AG04450 (cell line): ENCODE measurements around the gene SYT15. TPM values are rescaled to one million over a fixed set of nuclear protein-coding genes. Genes with fewer than 3 reads are reported as not detected.
"Not testable (repeated sequence)": the region's sequence is repeated elsewhere in the genome, so short reads cannot be mapped to it uniquely, and the experiment has no call there.

Experiments used
- CTCF ChIA-PET: fragments of 300-600, 350-600 bp; formaldehyde crosslinking; extraction: SDS; loops from one replicate; lab custom pipeline; 2022; ENCODE audit warnings: antibody characterized with exemption, inconsistent platforms; lab: Charles Lee
- POLR2A ChIA-PET: fragments of 350-600 bp; formaldehyde crosslinking; extraction: SDS; loops from one replicate; lab custom pipeline; 2021; ENCODE audit warnings: antibody characterized with exemption, inconsistent platforms; lab: Yijun Ruan, JAX
- DNase-seq: peaks from one replicate; pipeline ENCODE4 v3.0.0-alpha.2; 2011; ENCODE audit warnings: low read depth, low spot score
- H3K27ac ChIP-seq: one replicate; pipeline ENCODE4 v1.5.1; 2012; ENCODE audit warnings: low read depth, low read length, control low read depth
- H3K27me3 ChIP-seq: one replicate; pipeline ENCODE4 v1.6.0; 2012; ENCODE audit warnings: low read length; ENCODE audit not compliant: control insufficient read depth, insufficient read depth
- H3K4me3 ChIP-seq: 2 replicates; pipeline ENCODE4 v1.5.1; 2011; ENCODE audit warnings: mild to moderate bottlenecking, low read depth, low read length, control low read depth
- H3K9me3 ChIP-seq: 2 replicates; pipeline ENCODE4 v1.5.1; 2012; ENCODE audit warnings: low read length; ENCODE audit not compliant: control insufficient read depth, insufficient read depth
- CTCF ChIP-seq: IDR thresholded peaks from 2 replicates; pipeline ENCODE4 v1.5.1; 2011; ENCODE audit warnings: low read depth, low read length, control low read depth, inconsistent platforms
- polyA plus RNA-seq: library from polyadenylated mRNA; depleted of rRNA; stranded (reverse); fragments of >200 nt; gene quantifications from 2 replicates; pipeline ENCODE4 v1.2.3, GENCODE V29; 2011

Gene SYT15
- polyA plus RNA-seq, 1 experiment: 0.15 TPM

GRCh38 chr10:46559231-46559671, 19.7 kb upstream of the SYT15 start:
- ChIA-PET CTCF (interaction anchor here (1.5 kb wide), 1 partner anchor 330 kb away, joined by 6 read pairs; no protein-coding TSS in a partner anchor), POLR2A (no interaction called here)
- H3K27ac ChIP-seq: no peak overlapping the region
- peaks cover 63% of the 10 kb centered on the region for H3K27me3 ChIP-seq
- H3K9me3 ChIP-seq: peaks cover 13% of the 10 kb centered on the region
- no peak for DNase-seq
- TF ChIP-seq CTCF: no peak
- no peak overlapping the region for H3K4me3 ChIP-seq

- TF ChIP-seq CTCF: no peak
- ChIA-PET POLR2A (interaction anchor here (0.7 kb wide), 2 partner anchors 11 to 19 kb away, joined by 3 to 7 read pairs; no protein-coding TSS in a partner anchor), CTCF (interaction anchor here (0.6 to 1.5 kb wide), 2 partner anchors 331 to 1730 kb away, joined by 3 to 6 read pairs; no protein-coding TSS in a partner anchor)
- no peak overlapping the region for H3K27ac ChIP-seq
- no peak overlapping the region for H3K4me3 ChIP-seq
- no peak for DNase-seq
- H3K27me3 ChIP-seq: peaks cover 52% of the 10 kb centered on the region
- H3K9me3 ChIP-seq: peaks cover 13% of the 10 kb centered on the region
These were observed 18.5 kb upstream of the SYT15 start for GRCh38 chr10:46560381-46560780.

GRCh38 chr10:46560952-46561351, 18.0 kb upstream of the SYT15 start:
- ChIA-PET POLR2A (no interaction called here), CTCF (no interaction called here)
- Histone ChIP-seq H3K4me3 (no peak overlapping the region), H3K27ac (no peak overlapping the region), H3K9me3 (peaks cover 7% of the 10 kb centered on the region), H3K27me3 (peaks cover 46% of the 10 kb centered on the region)
- no peak for TF ChIP-seq CTCF
- no peak for DNase-seq

- CTCF ChIA-PET: interaction anchor here (0.7 to 1.0 kb wide), 3 partner anchors 27 to 337 kb away, joined by 3 to 4 read pairs (median 3); no protein-coding TSS in a partner anchor
- H3K27ac ChIP-seq, POLR2A ChIA-PET, H3K9me3 ChIP-seq, H3K4me3 ChIP-seq, H3K27me3 ChIP-seq: not testable (repeated sequence)
- DNase-seq: peak; percentile 33
- TF ChIP-seq CTCF: peak; percentile 68
These were observed 13.2 kb upstream of the SYT15 start for GRCh38 chr10:46565591-46566332.

GRCh38 chr10:46567151-46567550, 11.8 kb upstream of the SYT15 start:
- H3K27ac ChIP-seq, POLR2A ChIA-PET, CTCF ChIA-PET, H3K27me3 ChIP-seq, H3K4me3 ChIP-seq, H3K9me3 ChIP-seq, DNase-seq: not testable (repeated sequence)

- CTCF ChIA-PET, DNase-seq, POLR2A ChIA-PET, H3K9me3 ChIP-seq, H3K27ac ChIP-seq, H3K4me3 ChIP-seq, H3K27me3 ChIP-seq: not testable (repeated sequence)
These were observed 8.3 kb upstream of the SYT15 start for GRCh38 chr10:46570655-46571054.

GRCh38 chr10:46572765-46573164, 6.2 kb upstream of the SYT15 start:
- POLR2A ChIA-PET, H3K27me3 ChIP-seq, CTCF ChIA-PET, H3K27ac ChIP-seq, H3K9me3 ChIP-seq, H3K4me3 ChIP-seq, DNase-seq: not testable (repeated sequence)

- H3K9me3 ChIP-seq, H3K27ac ChIP-seq, H3K27me3 ChIP-seq, POLR2A ChIA-PET, CTCF ChIA-PET, DNase-seq, H3K4me3 ChIP-seq: not testable (repeated sequence)
These were observed 5.6 kb upstream of the SYT15 start for GRCh38 chr10:46573314-46573713.
